ENCODE measurements around the gene MON2. TPM values are rescaled to one million over a fixed set of nuclear protein-coding genes. Genes with fewer than 3 reads are reported as not detected.
"Not testable (repeated sequence)": the region's sequence is repeated elsewhere in the genome, so short reads cannot be mapped to it uniquely, and the experiment has no call there.

The MON2 gene
- total RNA-seq, 2 donors from 2014 or later, result 99.4 to 129 TPM

DNA sequence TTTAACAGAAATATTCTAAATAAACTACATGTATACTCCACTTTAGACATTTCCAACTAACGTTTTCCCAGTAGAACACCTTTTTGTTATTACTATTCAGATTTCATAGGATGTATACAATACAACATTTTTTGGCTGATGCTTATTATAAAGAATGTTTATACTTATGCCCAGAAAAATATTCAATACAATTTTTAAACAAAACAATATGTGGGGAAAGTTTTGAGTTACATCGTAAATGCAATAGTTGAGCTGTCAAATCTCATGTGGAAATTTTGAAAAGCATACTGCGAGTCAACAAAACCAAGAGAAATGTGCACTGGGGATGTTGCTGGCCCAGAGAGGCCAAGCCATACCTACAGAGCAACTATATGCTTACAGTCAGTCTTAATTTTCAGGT lies 18.2 kb upstream of the MON2 start:
- no peak overlapping the region for H3K27ac ChIP-seq
- H3K27me3 ChIP-seq, result no peaks in the 10 kb centered on the region
- no peak for DNase-seq
- H3K4me1 ChIP-seq, result no peaks in the 10 kb centered on the region
- no peaks in the 10 kb centered on the region for H3K9me3 ChIP-seq
- TF ChIP-seq POLR2A (IDR thresholded peaks at IDR 0.05), result no peak
- TF ChIP-seq, protein P1, sequence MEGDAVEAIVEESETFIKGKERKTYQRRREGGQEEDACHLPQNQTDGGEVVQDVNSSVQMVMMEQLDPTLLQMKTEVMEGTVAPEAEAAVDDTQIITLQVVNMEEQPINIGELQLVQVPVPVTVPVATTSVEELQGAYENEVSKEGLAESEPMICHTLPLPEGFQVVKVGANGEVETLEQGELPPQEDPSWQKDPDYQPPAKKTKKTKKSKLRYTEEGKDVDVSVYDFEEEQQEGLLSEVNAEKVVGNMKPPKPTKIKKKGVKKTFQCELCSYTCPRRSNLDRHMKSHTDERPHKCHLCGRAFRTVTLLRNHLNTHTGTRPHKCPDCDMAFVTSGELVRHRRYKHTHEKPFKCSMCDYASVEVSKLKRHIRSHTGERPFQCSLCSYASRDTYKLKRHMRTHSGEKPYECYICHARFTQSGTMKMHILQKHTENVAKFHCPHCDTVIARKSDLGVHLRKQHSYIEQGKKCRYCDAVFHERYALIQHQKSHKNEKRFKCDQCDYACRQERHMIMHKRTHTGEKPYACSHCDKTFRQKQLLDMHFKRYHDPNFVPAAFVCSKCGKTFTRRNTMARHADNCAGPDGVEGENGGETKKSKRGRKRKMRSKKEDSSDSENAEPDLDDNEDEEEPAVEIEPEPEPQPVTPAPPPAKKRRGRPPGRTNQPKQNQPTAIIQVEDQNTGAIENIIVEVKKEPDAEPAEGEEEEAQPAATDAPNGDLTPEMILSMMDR (IDR thresholded peaks at IDR 0.05), result no peak
- no peak for ATAC-seq
- H3K36me3 ChIP-seq (replicated peaks in 1 of 2; ENCODE audit: insufficient read depth in 1 of 2, low read depth in 2 of 2), result no peaks in the 10 kb centered on the region
- intact Hi-C loops (cut with DNase I), result no loop called here
- H3K4me3 ChIP-seq, result no peak overlapping the region
- WGBS, 2 donors, result 66 to 78% methylated on average over 3 of the region's 3 CpGs

DNA sequence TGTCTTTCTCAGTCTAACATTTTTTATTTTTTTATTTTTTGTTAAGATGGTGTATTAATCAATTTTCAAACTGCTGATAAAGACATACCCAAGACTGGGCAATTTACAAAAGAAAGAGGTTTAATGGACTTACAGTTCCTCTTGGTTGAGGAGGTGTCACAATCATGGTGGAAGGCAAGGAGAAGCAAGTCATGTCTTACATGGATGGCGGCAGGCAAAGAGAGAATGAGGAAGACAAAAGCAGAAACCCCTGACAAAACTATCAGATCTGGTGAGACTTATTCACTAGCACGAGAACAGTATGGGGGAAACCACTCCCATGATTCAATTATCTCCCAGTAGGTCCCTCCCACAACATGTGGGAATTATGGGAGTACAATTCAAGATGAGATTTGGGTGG lies 11.2 kb upstream of the MON2 start:
- 47 to 57% methylated on average over 2 of the region's 2 CpGs for WGBS, 2 donors
- intact Hi-C loops (cut with DNase I), result not testable (repeated sequence)

GRCh38 chr12:62458626-62459025 lies 8.0 kb upstream of the MON2 start:
- H3K4me1 ChIP-seq, result no peaks in the 10 kb centered on the region
- no peaks in the 10 kb centered on the region for H3K36me3 ChIP-seq (replicated peaks in 1 of 2; ENCODE audit: insufficient read depth in 1 of 2, low read depth in 2 of 2)
- DNase-seq (no peak), ATAC-seq (no peak)
- no peak overlapping the region for H3K4me3 ChIP-seq
- no peaks in the 10 kb centered on the region for H3K9me3 ChIP-seq
- intact Hi-C loops (cut with DNase I), result no loop called here
- H3K27me3 ChIP-seq, result no peaks in the 10 kb centered on the region
- no peak for TF ChIP-seq POLR2A (IDR thresholded peaks at IDR 0.05)
- TF ChIP-seq, protein P1 (IDR thresholded peaks at IDR 0.05), result no peak
- 83 to 89% methylated on average over 3 of the region's 3 CpGs for WGBS, 2 donors
- H3K27ac ChIP-seq, result no peak overlapping the region

More for the DNA sequence above, 11.2 kb upstream of the MON2 start:
- H3K36me3 ChIP-seq (replicated peaks in 1 of 2; ENCODE audit: insufficient read depth in 1 of 2, low read depth in 2 of 2); ATAC-seq; H3K4me1 ChIP-seq; DNase-seq; H3K4me3 ChIP-seq; H3K9me3 ChIP-seq; H3K27me3 ChIP-seq; H3K27ac ChIP-seq: not testable (repeated sequence)

- DNase-seq (no peak), ATAC-seq (no peak)
- TF ChIP-seq, protein P1 (IDR thresholded peaks at IDR 0.05), result no peak
- TF ChIP-seq POLR2A (IDR thresholded peaks at IDR 0.05), result no peak
- no peaks in the 10 kb centered on the region for H3K36me3 ChIP-seq (replicated peaks in 1 of 2; ENCODE audit: insufficient read depth in 1 of 2, low read depth in 2 of 2)
- no peak overlapping the region for H3K4me3 ChIP-seq
- no peaks in the 10 kb centered on the region for H3K9me3 ChIP-seq
- no peak overlapping the region for H3K27ac ChIP-seq
- H3K4me1 ChIP-seq, result no peaks in the 10 kb centered on the region
- no peaks in the 10 kb centered on the region for H3K27me3 ChIP-seq
- intact Hi-C loops (cut with DNase I), result no loop called here
Observed at GRCh38 chr12:62459976-62460375, 6.7 kb upstream of the MON2 start.

GRCh38 chr12:62461171-62461837 lies 5.3 kb upstream of the MON2 start:
- H3K27me3 ChIP-seq; H3K27ac ChIP-seq; H3K36me3 ChIP-seq (replicated peaks in 1 of 2; ENCODE audit: insufficient read depth in 1 of 2, low read depth in 2 of 2); ATAC-seq; H3K9me3 ChIP-seq; DNase-seq; H3K4me1 ChIP-seq; H3K4me3 ChIP-seq; intact Hi-C loops (cut with DNase I): not testable (repeated sequence)
- WGBS, 2 donors, result 83 to 89% methylated on average over 9 to 19 of the region's 32 CpGs

DNA sequence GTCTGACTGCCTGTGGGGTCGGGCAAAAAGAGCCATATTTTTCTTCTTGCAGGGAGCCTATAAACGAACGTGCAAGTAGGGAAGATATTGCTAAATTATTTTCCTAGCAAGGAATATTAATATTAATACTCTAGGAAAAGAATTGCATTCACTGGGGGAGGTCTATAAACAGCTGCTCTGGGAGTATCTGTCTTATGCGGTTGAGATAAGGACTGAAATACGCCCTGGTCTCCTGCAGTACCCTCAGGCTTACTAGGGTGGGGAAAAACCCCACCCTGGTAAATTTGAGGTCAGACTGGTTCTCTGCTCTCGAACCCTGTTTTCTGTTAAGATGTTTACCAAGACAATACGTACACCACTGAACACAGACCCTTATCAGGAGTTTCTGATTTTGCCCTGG lies 3.4 kb upstream of the MON2 start:
- H3K36me3 ChIP-seq (replicated peaks in 1 of 2; ENCODE audit: insufficient read depth in 1 of 2, low read depth in 2 of 2); intact Hi-C loops (cut with DNase I); ATAC-seq; H3K4me1 ChIP-seq; H3K27me3 ChIP-seq; H3K9me3 ChIP-seq; DNase-seq; H3K4me3 ChIP-seq; H3K27ac ChIP-seq: not testable (repeated sequence)
- WGBS, 2 donors, result 71 to 74% methylated on average over 7 of the region's 7 CpGs

Data from body of pancreas (tissue), 4 donors.